Measurements from ENCODE around the gene NSDHL. TPM values are rescaled to one million over a fixed set of nuclear protein-coding genes. Genes with fewer than 3 reads are reported as not detected.

NSDHL gene
- total and polyA plus RNA-seq, 2 of the 13 experiments (the other 11 are each of a cell fraction or from before 2014, with no cell fraction given) = 26.2 to 49.3 TPM

DNA sequence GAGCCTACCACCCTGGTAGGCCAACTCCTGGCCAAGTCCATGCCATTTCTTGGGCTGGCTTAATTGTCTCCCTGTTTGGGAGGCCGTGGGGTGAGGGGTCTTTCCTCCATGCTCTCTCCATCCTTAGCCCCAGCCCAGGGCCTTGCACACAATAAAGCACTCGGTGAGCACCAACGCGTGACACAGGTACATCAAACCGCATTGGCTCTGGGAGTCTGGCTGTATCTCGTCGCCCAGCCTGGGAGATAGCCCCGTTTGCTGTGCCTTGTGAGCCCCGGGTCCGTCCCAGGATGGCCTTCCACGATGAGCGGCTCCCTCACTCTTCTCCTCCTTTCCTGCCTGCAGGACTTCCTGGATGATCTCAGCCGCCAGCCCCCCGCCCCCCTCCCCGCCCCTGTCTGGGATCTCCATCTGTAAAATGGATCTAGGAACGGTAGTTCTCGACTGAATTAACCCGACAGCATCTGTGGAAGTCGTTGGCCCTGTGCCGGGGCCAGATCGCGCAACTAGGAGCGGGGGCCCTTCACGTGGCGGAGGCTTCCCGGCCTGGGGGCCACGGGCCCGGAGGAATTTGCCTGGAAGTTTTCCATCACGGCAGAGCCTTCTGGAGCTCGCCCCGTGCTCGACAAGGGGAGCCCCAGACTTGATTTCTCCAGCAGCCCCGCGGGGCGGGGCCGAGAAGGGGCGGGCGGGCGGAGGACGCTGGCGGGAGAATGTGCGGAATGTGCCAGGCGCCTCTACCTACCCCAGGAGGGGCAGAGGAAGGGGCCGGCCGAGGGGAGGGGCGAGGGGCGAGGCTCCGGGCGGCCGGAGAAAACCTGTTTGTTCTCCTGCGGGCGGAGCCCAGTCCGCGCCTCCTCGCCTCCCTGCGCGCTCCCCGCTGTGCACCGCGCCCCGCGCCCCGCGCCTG lies 66.6 kb downstream of the NSDHL start, which contains the start of gene ZNF185:
ZNF185 (plus strand) TSS at position 846 of the 910 bp plus-strand sequence. CDS start 16,423 bp downstream, outside the sequence.
- H3K4me3 ChIP-seq (replicated peaks in 1 of 3; ENCODE audit: insufficient read depth in 1 of 3, low read depth in 2 of 3, low read length in 3 of 3) = no peak within 1 kb of the TSS
- in situ Hi-C loops (cut with HindIII; ENCODE audit: extremely low pct_ligation_motif_present, low pct_unique_long_range_greater_than_20kb) = no loop called here
- no peak within 1 kb of the TSS for H2AFZ ChIP-seq (ENCODE audit: low read length)
- BruUV-seq (replicated peaks) = no TSS peak
- WGBS (ENCODE audit: low lambda C conversion rate) = 49% methylated on average over 6 of the region's 64 CpGs
- no peaks in the 10 kb centered on the region for H3K4me1 ChIP-seq (ENCODE audit: insufficient read depth, low read length)
- ATAC-seq (peak; percentile 29; the same call in 1 of the 3 replicates), FAIRE-seq (no peak), DNase-seq (ENCODE audit: low spot score) (no peak)
- no peaks in the 10 kb centered on the region for H4K20me1 ChIP-seq (ENCODE audit: insufficient read depth, low read length)
- no peaks in the 10 kb centered on the region for H3K36me3 ChIP-seq (replicated peaks in 1 of 2; ENCODE audit: control insufficient read depth in 1 of 2, insufficient read depth in 2 of 2, low read length in 2 of 2)
- no peaks in the 10 kb centered on the region for H3K9me3 ChIP-seq (ENCODE audit: low read length)
- CTCF ChIA-PET (ENCODE audit: low intra/inter-chr PET ratio, low total read pairs) = no interaction called here
- POLR2A ChIA-PET = no interaction called here
- TF ChIP-seq ZNF564 (CRISPR knock-in tag; IDR thresholded peaks at IDR 0.05) = no peak
- TF ChIP-seq AKAP8 (CRISPR knock-in tag; IDR thresholded peaks at IDR 0.05) = no peak
- no peak for TF ChIP-seq MTF2 (CRISPR knock-in tag; IDR thresholded peaks at IDR 0.05; ENCODE audit: borderline replicate concordance)
- TF ChIP-seq KLF12 (CRISPR knock-in tag; IDR thresholded peaks at IDR 0.05; ENCODE audit: borderline replicate concordance) = no peak
- no peak for TF ChIP-seq GATAD2A (CRISPR knock-in tag; IDR thresholded peaks at IDR 0.05)
- TF ChIP-seq ZNF138 (CRISPR knock-in tag; IDR thresholded peaks at IDR 0.05; ENCODE audit: low read depth) = no peak
- no peak for TF ChIP-seq IRX3 (CRISPR knock-in tag; IDR thresholded peaks at IDR 0.05; ENCODE audit: borderline replicate concordance, low read depth)
- no peak for TF ChIP-seq HNF4G (IDR thresholded peaks at IDR 0.05; ENCODE audit: borderline replicate concordance, low read depth, low read length)
- TF ChIP-seq HNF4G (CRISPR knock-in tag; IDR thresholded peaks at IDR 0.05; ENCODE audit: borderline replicate concordance, low read depth) = no peak
- TF ChIP-seq ZKSCAN1 (IDR thresholded peaks at IDR 0.05; ENCODE audit: low read length) = no peak
- TF ChIP-seq ZNF335 (CRISPR knock-in tag; IDR thresholded peaks at IDR 0.05) = no peak
- TF ChIP-seq ZNF746 (CRISPR knock-in tag; IDR thresholded peaks at IDR 0.05) = no peak
- TF ChIP-seq, protein P1, sequence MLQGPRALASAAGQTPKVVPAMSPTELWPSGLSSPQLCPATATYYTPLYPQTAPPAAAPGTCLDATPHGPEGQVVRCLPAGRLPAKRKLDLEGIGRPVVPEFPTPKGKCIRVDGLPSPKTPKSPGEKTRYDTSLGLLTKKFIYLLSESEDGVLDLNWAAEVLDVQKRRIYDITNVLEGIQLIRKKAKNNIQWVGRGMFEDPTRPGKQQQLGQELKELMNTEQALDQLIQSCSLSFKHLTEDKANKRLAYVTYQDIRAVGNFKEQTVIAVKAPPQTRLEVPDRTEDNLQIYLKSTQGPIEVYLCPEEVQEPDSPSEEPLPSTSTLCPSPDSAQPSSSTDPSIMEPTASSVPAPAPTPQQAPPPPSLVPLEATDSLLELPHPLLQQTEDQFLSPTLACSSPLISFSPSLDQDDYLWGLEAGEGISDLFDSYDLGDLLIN (CRISPR knock-in tag; IDR thresholded peaks at IDR 0.05; ENCODE audit: borderline replicate concordance) = no peak
- TF ChIP-seq ADNP (CRISPR knock-in tag; IDR thresholded peaks at IDR 0.05) = no peak
- TF ChIP-seq KLF11 (CRISPR knock-in tag; IDR thresholded peaks at IDR 0.05) = no peak
- TF ChIP-seq THAP7 (CRISPR knock-in tag; IDR thresholded peaks at IDR 0.05) = no peak
- TF ChIP-seq ZNF615 (CRISPR knock-in tag; IDR thresholded peaks at IDR 0.05; ENCODE audit: borderline replicate concordance) = no peak
- no peak for TF ChIP-seq ZNF230 (CRISPR knock-in tag; IDR thresholded peaks at IDR 0.05)
- TF ChIP-seq ATRX (CRISPR knock-in tag; IDR thresholded peaks at IDR 0.05; ENCODE audit: borderline replicate concordance) = no peak
- TF ChIP-seq ARID2 (CRISPR knock-in tag; IDR thresholded peaks at IDR 0.05; ENCODE audit: borderline replicate concordance) = no peak
- no peak for TF ChIP-seq ZNF512B (CRISPR knock-in tag; IDR thresholded peaks at IDR 0.05; ENCODE audit: borderline replicate concordance)
- intact Hi-C loops (cut with micrococcal nuclease; ENCODE audit: unreplicated experiment) = no loop called here
- H3K79me2 ChIP-seq (ENCODE audit: insufficient read depth, low read length) = no peaks in the 10 kb centered on the region
- no peak within 1 kb of the TSS for H3K27ac ChIP-seq (ENCODE audit: extremely low read length, insufficient read depth, low read length)
- H3K9ac ChIP-seq (ENCODE audit: insufficient read depth, low read depth, low read length) = no peak within 1 kb of the TSS
- peaks cover 0 to 14% of the 10 kb centered on the region in 2 experiments; a peak in 3 of 5 replicates for H3K27me3 ChIP-seq (ENCODE audit: control insufficient read depth in 1 of 2, insufficient read depth in 2 of 2, low read length in 2 of 2)
- H3K4me2 ChIP-seq (ENCODE audit: low read depth, low read length) = peak within 1 kb of the TSS; percentile 12; the same call in 1 of the 2 replicates

All from HepG2 (cell line).